OCI-LY3 (cell line): ENCODE measurements around the gene VPS35.

Experiments
- H2AFZ ChIP-seq: fragments of 200-600, 300-600 bp; shearing (Covaris generic); 2 replicates; pipeline ENCODE4 v1.6.0; 2014; ENCODE audit warnings: antibody characterized with exemption, low read depth, low read length
- H3K27ac ChIP-seq: fragments of 200-600, 300-600 bp; sonication (generic); 2 replicates; pipeline ENCODE4 v1.5.1; 2014; ENCODE audit warnings: mild to moderate bottlenecking, low read length, moderate library complexity, mixed read lengths
- H3K27me3 ChIP-seq: fragments of 200-600, 300-600 bp; sonication (generic); 2 replicates; pipeline ENCODE4 v1.6.1; 2014; ENCODE audit warnings: low read depth, low read length, mixed read lengths
- H3K36me3 ChIP-seq: fragments of 200-600, 300-600 bp; sonication (generic); replicated peaks from 2 replicates; pipeline ENCODE3; 2014; ENCODE audit warnings: low read depth, low read length, mixed read lengths
- H3K4me1 ChIP-seq: fragments of 300-600, 200-600 bp; sonication (generic); 2 replicates; pipeline ENCODE4 v1.6.1; 2014; ENCODE audit warnings: low read length, mixed read lengths
- H3K4me2 ChIP-seq: fragments of 200-600, 300-600 bp; sonication (generic); 2 replicates; pipeline ENCODE4 v1.6.1; 2014; ENCODE audit warnings: low read length, mixed read lengths
- H3K4me3 ChIP-seq: fragments of 300-600, 200-600 bp; sonication (generic); 2 replicates; pipeline ENCODE4 v1.5.1; 2014; ENCODE audit warnings: antibody characterized with exemption, mild to moderate bottlenecking, low read length, moderate library complexity
- H3K79me2 ChIP-seq: fragments of 300-600, 200-600 bp; shearing (Covaris generic); 2 replicates; pipeline ENCODE4 v1.6.1; 2014; ENCODE audit warnings: mild to moderate bottlenecking, low read length, mixed read lengths
- H3K9ac ChIP-seq: fragments of 300-600, 200-600 bp; shearing (Covaris generic); 2 replicates; pipeline ENCODE4 v1.6.0; 2014; ENCODE audit warnings: mild to moderate bottlenecking, low read length, moderate library complexity
- H3K9me3 ChIP-seq: fragments of 200-600, 300-600 bp; shearing (Covaris generic); 2 replicates; pipeline ENCODE4 v1.6.1; 2014; ENCODE audit warnings: low read length, mixed read lengths; ENCODE audit not compliant: insufficient read depth
- H4K20me1 ChIP-seq: fragments of 200-600, 300-600 bp; sonication (generic); 2 replicates; pipeline ENCODE4 v1.6.1; 2016; ENCODE audit warnings: low read length, mixed read lengths; ENCODE audit not compliant: insufficient read depth
- CTCF ChIP-seq: fragments of 200-600, 300-600 bp; sonication (generic); IDR thresholded peaks from 2 replicates; pipeline ENCODE4 v1.5.1; 2014; ENCODE audit warnings: antibody characterized with exemption, low read length, low read depth
- EZH2phosphoT487 ChIP-seq: fragments of 200-600 bp; shearing (Covaris generic); IDR thresholded peaks from 2 replicates; pipeline ENCODE4 v1.6.1; 2018; ENCODE audit warnings: antibody characterized with exemption, mixed run types, low read depth

VPS35 gene

GRCh38 chr16:46621934-46622676, 66.9 kb downstream of the VPS35 start:
- 0 out of 2 replicates have a peak, but pooled peaks cover 9% of the 10 kb centered on the region for H4K20me1 ChIP-seq
- peaks cover 38% of the 10 kb centered on the region for H3K79me2 ChIP-seq
- H3K9me3 ChIP-seq, result no peaks in the 10 kb centered on the region
- no peak overlapping the region for H3K27ac ChIP-seq
- H3K4me2 ChIP-seq, result peak overlapping the region; percentile 87
- no peak for TF ChIP-seq CTCF
- no peak for TF ChIP-seq EZH2phosphoT487
- H3K4me3 ChIP-seq, result peak overlapping the region; percentile 94
- peaks cover 16% of the 10 kb centered on the region for H3K36me3 ChIP-seq
- H3K4me1 ChIP-seq, result peaks cover 10% of the 10 kb centered on the region
- H3K9ac ChIP-seq, result peak overlapping the region; percentile 97; the same call in 1 of the 2 replicates
- 0 out of 2 replicates have a peak overlapping the region, but pooled peaks have one; percentile 82 for H2AFZ ChIP-seq
- no peaks in the 10 kb centered on the region for H3K27me3 ChIP-seq

- Histone ChIP-seq H3K36me3 (peaks cover 24% of the 10 kb centered on the region), H3K4me3 (peak within 1 kb of the TSS; percentile 94), H3K4me2 (peak within 1 kb of the TSS; percentile 87), H3K4me1 (peaks cover 10% of the 10 kb centered on the region), H3K27ac (peak within 1 kb of the TSS; percentile 69), H3K9ac (peak within 1 kb of the TSS; percentile 97), H4K20me1 (0 out of 2 replicates have a peak, but pooled peaks cover 9% of the 10 kb centered on the region), H3K9me3 (no peaks in the 10 kb centered on the region), H3K79me2 (peaks cover 45% of the 10 kb centered on the region), H2AFZ (peak within 1 kb of the TSS; percentile 82; the same call in 1 of the 2 replicates), H3K27me3 (no peaks in the 10 kb centered on the region)
- TF ChIP-seq CTCF, result no peak; the same call in 1 of the 2 replicates
- TF ChIP-seq EZH2phosphoT487, result no peak
Observed at GRCh38 chr16:46621006-46621933, 67.7 kb downstream of the VPS35 start, which contains the start of gene SHCBP1. Gene SHCBP1, minus strand, starts transcription at chr16:46621379. Its CDS starts 20 bp downstream, at chr16:46621359.

GRCh38 chr16:46620266-46621005, 68.5 kb downstream of the VPS35 start:
- Histone ChIP-seq H3K9ac (peak overlapping the region; percentile 97), H3K27ac (peak overlapping the region; percentile 69), H3K4me1 (peaks cover 10% of the 10 kb centered on the region), H3K9me3 (no peaks in the 10 kb centered on the region), H3K27me3 (no peaks in the 10 kb centered on the region), H4K20me1 (0 out of 2 replicates have a peak, but pooled peaks cover 9% of the 10 kb centered on the region), H3K4me3 (peak overlapping the region; percentile 94), H3K4me2 (peak overlapping the region; percentile 87), H3K79me2 (peaks cover 50% of the 10 kb centered on the region), H3K36me3 (peaks cover 30% of the 10 kb centered on the region), H2AFZ (peak overlapping the region; percentile 32; the same call in 1 of the 2 replicates)
- TF ChIP-seq CTCF (no peak), EZH2phosphoT487 (no peak)
